K562 (cell line): Measurements from ENCODE around the gene TXNRD2. TPM values are rescaled to one million over a fixed set of nuclear protein-coding genes. Genes with fewer than 3 reads are reported as not detected.
A peak's percentile ranks its signal among the peaks of the same experiment; 100 is the strongest.

ENCODE experiments used
- ETV5 ChIP-seq: sonication (generic); formaldehyde crosslinking; IDR thresholded peaks from 2 replicates; pipeline ENCODE4 v1.4.0; 2020; ENCODE audit warnings: low read depth, mild to moderate bottlenecking, missing genetic modification reagents
- HMG20A ChIP-seq: fragments of 450-650 bp; formaldehyde crosslinking; conservative IDR thresholded peaks from 2 replicates; pipeline ENCODE4 v1.4.0; 2020; ENCODE audit warnings: mild to moderate bottlenecking, mixed read lengths
- HNRNPK ChIP-seq: fragments of 200-400 bp; formaldehyde crosslinking; IDR thresholded peaks from one replicate; pipeline ENCODE4 v1.6.1; 2018; ENCODE audit warnings: mild to moderate bottlenecking, low read depth, low read length; ENCODE audit not compliant: poor library complexity, severe bottlenecking
- PRMT5 ChIP-seq: sonication (generic); formaldehyde crosslinking; IDR thresholded peaks from 2 replicates; pipeline ENCODE4 v1.5.0; 2020; ENCODE audit warnings: missing genetic modification reagents
- RBM22 ChIP-seq: fragments of 200-400 bp; formaldehyde crosslinking; IDR thresholded peaks from 2 replicates; pipeline ENCODE4 v1.6.1; 2018; ENCODE audit warnings: low read length, low read depth; ENCODE audit not compliant: poor library complexity, severe bottlenecking
- RFX1 ChIP-seq: fragments of 450-650 bp; IDR thresholded peaks from 2 replicates; pipeline ENCODE4 v1.6.1; 2016; ENCODE audit warnings: mild to moderate bottlenecking, moderate library complexity
- XRCC5 ChIP-seq: fragments of 200-400 bp; formaldehyde crosslinking; IDR thresholded peaks from 2 replicates; pipeline ENCODE4 v1.6.1; 2017; ENCODE audit warnings: low read depth, mild to moderate bottlenecking, low read length
- ZC3H4 ChIP-seq: sonication (generic); formaldehyde crosslinking; IDR thresholded peaks from 2 replicates; pipeline ENCODE4 v1.9.0; 2021; ENCODE audit warnings: missing genetic modification reagents, borderline replicate concordance
- polyA plus RNA-seq, 8 experiments: library from polyadenylated mRNA; depleted of rRNA in 4 of 8; stranded (reverse) in 5 of 8; unstranded in 3 of 8; fragments of >200 nt; fragmentation: Nextera tagmentation in 2 of 8; fragmentation: Illumina TruSeq in 1 of 8; extraction: Ambion mirVana in 2 of 8; extraction: Trizol in 1 of 8; gene quantifications; 2 replicates each; pipeline versions ENCODE4 v1.2.1 to v1.2.3, GENCODE V29; 2011 to 2014; ENCODE audit warnings: inconsistent platforms in 1 of 8, missing spikeins in 1 of 8
- total RNA-seq, 7 experiments: library from RNA; depleted of rRNA in 6 of 7; stranded (reverse); fragments of >200 nt in 6 of 7; fragmentation: Illumina TruSeq in 2 of 7; extraction: Trizol in 2 of 7; gene quantifications; 2 replicates each; pipeline versions ENCODE4 v1.2.1 to v1.2.3, GENCODE V29; 2011 to 2021; ENCODE audit warnings: low replicate concordance in 1 of 7
- TF ChIP-seq, protein P1 (sequence below): sonication (generic); formaldehyde crosslinking; IDR thresholded peaks from 2 replicates; pipeline ENCODE4 v1.8.0; 2022; ENCODE audit warnings: mild to moderate bottlenecking, missing genetic modification reagents
- TF ChIP-seq, protein P2 (sequence below): sonication (generic); formaldehyde crosslinking; IDR thresholded peaks from 2 replicates; pipeline ENCODE4 v1.4.0; 2020; ENCODE audit warnings: mild to moderate bottlenecking, missing genetic modification reagents
- TF ChIP-seq, protein P3 (sequence below), 2 experiments: fragments of 150-350 bp in 1 of 2; IDR thresholded peaks; 2 replicates each; pipeline ENCODE4 v1.6.1; 2012 to 2016; ENCODE audit warnings: low read depth in 2 of 2, low read length in 2 of 2, mild to moderate bottlenecking in 1 of 2, moderate library complexity in 1 of 2
- TF ChIP-seq, protein P4 (sequence below): fragments of 450-650 bp; IDR thresholded peaks from 2 replicates; pipeline ENCODE4 v1.7.0; 2016; ENCODE audit warnings: borderline replicate concordance
- TF ChIP-seq, protein P5 (sequence below): sonication (generic); formaldehyde crosslinking; IDR thresholded peaks from 2 replicates; pipeline ENCODE4 v1.8.1; 2022; ENCODE audit warnings: missing genetic modification reagents
- TF ChIP-seq, protein P6 (sequence below): fragments of 250-450 bp; sonication (Bioruptor Pico); IDR thresholded peaks from 2 replicates; pipeline ENCODE4 v1.8.0; 2022; ENCODE audit warnings: inconsistent platforms, mild to moderate bottlenecking, moderate library complexity, borderline replicate concordance

Gene TXNRD2
- total and polyA plus RNA-seq, 9 of the 15 experiments (the other 6 are each of a cell fraction or from before 2014, with no cell fraction given): 3.3 to 80.2 (median 49.4) TPM

DNA sequence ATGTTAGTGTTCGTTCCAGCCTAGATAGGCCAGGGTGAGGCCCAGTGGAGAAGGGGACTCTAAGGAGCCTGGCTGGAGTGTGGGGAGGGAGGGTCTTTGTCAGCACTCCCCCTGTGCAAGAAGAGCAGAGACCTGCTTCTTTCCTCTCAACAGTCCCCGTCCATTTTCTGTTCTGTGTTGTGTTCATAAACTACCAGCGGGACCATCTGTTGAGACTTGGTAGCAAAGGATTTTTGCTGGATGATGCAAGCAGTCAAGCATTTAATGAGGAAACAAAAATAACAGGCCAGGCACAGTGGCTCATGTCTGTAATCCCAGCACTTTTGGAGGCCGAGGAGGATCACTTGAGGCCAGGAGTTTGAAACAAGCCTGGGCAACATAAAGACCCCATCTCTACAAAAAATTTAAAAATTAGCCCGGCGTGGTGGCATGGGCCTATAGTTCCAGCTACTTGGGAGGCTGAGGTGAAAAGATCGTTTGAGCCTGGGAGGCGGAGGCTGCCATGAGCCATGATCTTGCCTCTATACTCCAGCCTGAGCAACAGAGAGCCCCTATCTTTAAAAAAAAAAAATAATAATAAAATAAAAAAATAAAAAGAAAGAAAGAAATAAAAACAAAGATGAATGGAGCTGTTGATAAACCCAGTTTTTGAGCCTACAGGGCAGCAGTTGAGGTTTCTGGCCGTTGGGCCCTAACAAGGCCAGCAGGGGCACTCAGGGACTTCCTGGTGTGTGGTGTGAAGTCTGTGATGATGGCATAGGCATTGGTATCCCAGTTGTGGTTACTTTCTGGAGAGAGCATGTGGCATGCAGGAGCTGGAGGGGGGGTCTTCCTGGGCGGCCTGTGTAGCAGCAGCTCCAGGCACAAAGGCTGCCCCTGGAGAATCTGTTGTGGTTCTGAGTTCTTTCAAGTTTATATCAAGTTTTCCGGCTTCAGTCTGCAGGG, 1.7 kb upstream of the TXNRD2 start (continued):
- TF ChIP-seq, protein P1, sequence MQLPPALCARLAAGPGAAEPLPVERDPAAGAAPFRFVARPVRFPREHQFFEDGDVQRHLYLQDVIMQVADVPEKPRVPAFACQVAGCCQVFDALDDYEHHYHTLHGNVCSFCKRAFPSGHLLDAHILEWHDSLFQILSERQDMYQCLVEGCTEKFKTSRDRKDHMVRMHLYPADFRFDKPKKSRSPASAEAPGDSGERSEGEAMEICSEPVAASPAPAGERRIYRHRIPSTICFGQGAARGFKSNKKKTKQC (CRISPR knock-in tag): no peak
- TF ChIP-seq PRMT5: no peak
- no peak for TF ChIP-seq HNRNPK
- TF ChIP-seq ETV5 (CRISPR knock-in tag): no peak
- TF ChIP-seq, protein P2, sequence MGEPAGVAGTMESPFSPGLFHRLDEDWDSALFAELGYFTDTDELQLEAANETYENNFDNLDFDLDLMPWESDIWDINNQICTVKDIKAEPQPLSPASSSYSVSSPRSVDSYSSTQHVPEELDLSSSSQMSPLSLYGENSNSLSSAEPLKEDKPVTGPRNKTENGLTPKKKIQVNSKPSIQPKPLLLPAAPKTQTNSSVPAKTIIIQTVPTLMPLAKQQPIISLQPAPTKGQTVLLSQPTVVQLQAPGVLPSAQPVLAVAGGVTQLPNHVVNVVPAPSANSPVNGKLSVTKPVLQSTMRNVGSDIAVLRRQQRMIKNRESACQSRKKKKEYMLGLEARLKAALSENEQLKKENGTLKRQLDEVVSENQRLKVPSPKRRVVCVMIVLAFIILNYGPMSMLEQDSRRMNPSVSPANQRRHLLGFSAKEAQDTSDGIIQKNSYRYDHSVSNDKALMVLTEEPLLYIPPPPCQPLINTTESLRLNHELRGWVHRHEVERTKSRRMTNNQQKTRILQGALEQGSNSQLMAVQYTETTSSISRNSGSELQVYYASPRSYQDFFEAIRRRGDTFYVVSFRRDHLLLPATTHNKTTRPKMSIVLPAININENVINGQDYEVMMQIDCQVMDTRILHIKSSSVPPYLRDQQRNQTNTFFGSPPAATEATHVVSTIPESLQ (CRISPR knock-in tag): no peak
- TF ChIP-seq ZC3H4 (CRISPR knock-in tag): no peak
- peak; percentile 65; the same call in 1 of the 2 replicates for TF ChIP-seq HMG20A (CRISPR knock-in tag)
- TF ChIP-seq, protein P3, sequence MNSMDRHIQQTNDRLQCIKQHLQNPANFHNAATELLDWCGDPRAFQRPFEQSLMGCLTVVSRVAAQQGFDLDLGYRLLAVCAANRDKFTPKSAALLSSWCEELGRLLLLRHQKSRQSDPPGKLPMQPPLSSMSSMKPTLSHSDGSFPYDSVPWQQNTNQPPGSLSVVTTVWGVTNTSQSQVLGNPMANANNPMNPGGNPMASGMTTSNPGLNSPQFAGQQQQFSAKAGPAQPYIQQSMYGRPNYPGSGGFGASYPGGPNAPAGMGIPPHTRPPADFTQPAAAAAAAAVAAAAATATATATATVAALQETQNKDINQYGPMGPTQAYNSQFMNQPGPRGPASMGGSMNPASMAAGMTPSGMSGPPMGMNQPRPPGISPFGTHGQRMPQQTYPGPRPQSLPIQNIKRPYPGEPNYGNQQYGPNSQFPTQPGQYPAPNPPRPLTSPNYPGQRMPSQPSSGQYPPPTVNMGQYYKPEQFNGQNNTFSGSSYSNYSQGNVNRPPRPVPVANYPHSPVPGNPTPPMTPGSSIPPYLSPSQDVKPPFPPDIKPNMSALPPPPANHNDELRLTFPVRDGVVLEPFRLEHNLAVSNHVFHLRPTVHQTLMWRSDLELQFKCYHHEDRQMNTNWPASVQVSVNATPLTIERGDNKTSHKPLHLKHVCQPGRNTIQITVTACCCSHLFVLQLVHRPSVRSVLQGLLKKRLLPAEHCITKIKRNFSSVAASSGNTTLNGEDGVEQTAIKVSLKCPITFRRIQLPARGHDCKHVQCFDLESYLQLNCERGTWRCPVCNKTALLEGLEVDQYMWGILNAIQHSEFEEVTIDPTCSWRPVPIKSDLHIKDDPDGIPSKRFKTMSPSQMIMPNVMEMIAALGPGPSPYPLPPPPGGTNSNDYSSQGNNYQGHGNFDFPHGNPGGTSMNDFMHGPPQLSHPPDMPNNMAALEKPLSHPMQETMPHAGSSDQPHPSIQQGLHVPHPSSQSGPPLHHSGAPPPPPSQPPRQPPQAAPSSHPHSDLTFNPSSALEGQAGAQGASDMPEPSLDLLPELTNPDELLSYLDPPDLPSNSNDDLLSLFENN (IDR thresholded peaks at IDR 0.05; ENCODE audit: low read depth in 2 of 2, low read length in 2 of 2): no peak
- TF ChIP-seq, protein P4, sequence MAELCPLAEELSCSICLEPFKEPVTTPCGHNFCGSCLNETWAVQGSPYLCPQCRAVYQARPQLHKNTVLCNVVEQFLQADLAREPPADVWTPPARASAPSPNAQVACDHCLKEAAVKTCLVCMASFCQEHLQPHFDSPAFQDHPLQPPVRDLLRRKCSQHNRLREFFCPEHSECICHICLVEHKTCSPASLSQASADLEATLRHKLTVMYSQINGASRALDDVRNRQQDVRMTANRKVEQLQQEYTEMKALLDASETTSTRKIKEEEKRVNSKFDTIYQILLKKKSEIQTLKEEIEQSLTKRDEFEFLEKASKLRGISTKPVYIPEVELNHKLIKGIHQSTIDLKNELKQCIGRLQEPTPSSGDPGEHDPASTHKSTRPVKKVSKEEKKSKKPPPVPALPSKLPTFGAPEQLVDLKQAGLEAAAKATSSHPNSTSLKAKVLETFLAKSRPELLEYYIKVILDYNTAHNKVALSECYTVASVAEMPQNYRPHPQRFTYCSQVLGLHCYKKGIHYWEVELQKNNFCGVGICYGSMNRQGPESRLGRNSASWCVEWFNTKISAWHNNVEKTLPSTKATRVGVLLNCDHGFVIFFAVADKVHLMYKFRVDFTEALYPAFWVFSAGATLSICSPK: no peak
- TF ChIP-seq, protein P5, sequence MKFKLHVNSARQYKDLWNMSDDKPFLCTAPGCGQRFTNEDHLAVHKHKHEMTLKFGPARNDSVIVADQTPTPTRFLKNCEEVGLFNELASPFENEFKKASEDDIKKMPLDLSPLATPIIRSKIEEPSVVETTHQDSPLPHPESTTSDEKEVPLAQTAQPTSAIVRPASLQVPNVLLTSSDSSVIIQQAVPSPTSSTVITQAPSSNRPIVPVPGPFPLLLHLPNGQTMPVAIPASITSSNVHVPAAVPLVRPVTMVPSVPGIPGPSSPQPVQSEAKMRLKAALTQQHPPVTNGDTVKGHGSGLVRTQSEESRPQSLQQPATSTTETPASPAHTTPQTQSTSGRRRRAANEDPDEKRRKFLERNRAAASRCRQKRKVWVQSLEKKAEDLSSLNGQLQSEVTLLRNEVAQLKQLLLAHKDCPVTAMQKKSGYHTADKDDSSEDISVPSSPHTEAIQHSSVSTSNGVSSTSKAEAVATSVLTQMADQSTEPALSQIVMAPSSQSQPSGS: no peak
- peak; percentile 81; the same call in 1 of the 2 replicates for TF ChIP-seq XRCC5
- TF ChIP-seq, protein P6, sequence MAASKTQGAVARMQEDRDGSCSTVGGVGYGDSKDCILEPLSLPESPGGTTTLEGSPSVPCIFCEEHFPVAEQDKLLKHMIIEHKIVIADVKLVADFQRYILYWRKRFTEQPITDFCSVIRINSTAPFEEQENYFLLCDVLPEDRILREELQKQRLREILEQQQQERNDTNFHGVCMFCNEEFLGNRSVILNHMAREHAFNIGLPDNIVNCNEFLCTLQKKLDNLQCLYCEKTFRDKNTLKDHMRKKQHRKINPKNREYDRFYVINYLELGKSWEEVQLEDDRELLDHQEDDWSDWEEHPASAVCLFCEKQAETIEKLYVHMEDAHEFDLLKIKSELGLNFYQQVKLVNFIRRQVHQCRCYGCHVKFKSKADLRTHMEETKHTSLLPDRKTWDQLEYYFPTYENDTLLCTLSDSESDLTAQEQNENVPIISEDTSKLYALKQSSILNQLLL (CRISPR knock-in tag): no peak
- TF ChIP-seq RFX1: no peak
- no peak for TF ChIP-seq RBM22
